NCI-H2029 (cell line): ENCODE data around the gene P3H3.

Experiments used
- DNase-seq: peaks from one replicate; lab custom pipeline; 2025; lab: John Stamatoyannopoulos, UW

P3H3 gene

GRCh38 chr12:6827437-6827911 is 733 bp upstream of the P3H3 start:
- DNase-seq, result peak; percentile 45

- no peak for DNase-seq
Observed at GRCh38 chr12:6828781-6829535, 751 bp downstream of the P3H3 start.

GRCh38 chr12:6829536-6830220 is 1.5 kb downstream of the P3H3 start:
- no peak for DNase-seq

GRCh38 chr12:6830286-6830890 is 2.2 kb downstream of the P3H3 start:
- no peak for DNase-seq

GRCh38 chr12:6830999-6831398 is 2.8 kb downstream of the P3H3 start:
- DNase-seq, result no peak

GRCh38 chr12:6831450-6831995 is 3.3 kb downstream of the P3H3 start:
- no peak for DNase-seq

GRCh38 chr12:6832125-6832524 is 3.9 kb downstream of the P3H3 start:
- no peak for DNase-seq

GRCh38 chr12:6833189-6833890 is 5.1 kb downstream of the P3H3 start:
- no peak for DNase-seq

GRCh38 chr12:6834254-6834653 is 6.0 kb downstream of the P3H3 start:
- no peak for DNase-seq

- DNase-seq, result no peak
Observed at GRCh38 chr12:6834873-6835272, 6.7 kb downstream of the P3H3 start.

GRCh38 chr12:6836851-6837250 is 8.6 kb downstream of the P3H3 start:
- DNase-seq, result no peak

GRCh38 chr12:6837370-6838060 is 9.3 kb downstream of the P3H3 start:
- no peak for DNase-seq

- DNase-seq, result no peak
Observed at GRCh38 chr12:6838854-6839253, 10.6 kb downstream of the P3H3 start.

- no peak for DNase-seq
Observed at GRCh38 chr12:6839482-6840201, 11.4 kb downstream of the P3H3 start.

GRCh38 chr12:6840330-6840729 is 12.1 kb downstream of the P3H3 start:
- no peak for DNase-seq

GRCh38 chr12:6840761-6841515 is 12.7 kb downstream of the P3H3 start, which contains the start of gene GNB3:
Gene GNB3, plus strand, starts transcription at chr12:6840925. Its CDS starts 363 bp downstream, at chr12:6841288.
- DNase-seq, result no peak

GRCh38 chr12:6842075-6842474 is 13.9 kb downstream of the P3H3 start:
- DNase-seq, result no peak

- no peak for DNase-seq
Observed at GRCh38 chr12:6843118-6843902, 15.1 kb downstream of the P3H3 start.

GRCh38 chr12:6845395-6845794 is 17.2 kb downstream of the P3H3 start:
- no peak for DNase-seq
